PC-9 (cell line): ENCODE data around the gene MKI67.

ENCODE experiments used
- EZH2 ChIP-seq: fragments of 200-600 bp; sonication (generic); IDR thresholded peaks from 2 replicates; pipeline ENCODE4 v1.8.0; 2017; ENCODE audit warnings: antibody characterized with exemption, low read depth
- TF ChIP-seq, protein P1 (sequence below): fragments of 200-600 bp; sonication (generic); conservative IDR thresholded peaks from 2 replicates; pipeline ENCODE4 v1.6.1; 2017; ENCODE audit warnings: mixed run types, antibody characterized with exemption, mild to moderate bottlenecking, moderate library complexity

DNA sequence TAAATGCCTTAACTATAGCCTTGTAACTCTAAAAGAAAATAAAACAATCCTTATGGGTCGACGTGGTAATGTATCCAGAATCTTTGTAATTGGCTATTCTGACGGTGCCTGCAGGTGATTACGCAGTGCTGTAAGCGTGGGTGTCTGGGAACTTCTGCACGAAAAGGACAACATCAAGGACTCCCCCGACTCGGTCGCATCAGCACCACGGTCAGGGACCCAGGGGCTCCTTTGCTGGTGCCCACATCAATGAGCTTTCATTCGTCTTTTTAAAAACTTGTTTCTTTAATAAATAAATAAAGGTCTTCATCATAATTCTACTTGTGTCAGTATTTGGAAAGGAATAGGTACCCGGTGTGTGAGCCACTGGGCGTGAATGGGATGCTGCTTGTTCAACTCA is 13.2 kb downstream of the MKI67 start:
- TF ChIP-seq, protein P1, sequence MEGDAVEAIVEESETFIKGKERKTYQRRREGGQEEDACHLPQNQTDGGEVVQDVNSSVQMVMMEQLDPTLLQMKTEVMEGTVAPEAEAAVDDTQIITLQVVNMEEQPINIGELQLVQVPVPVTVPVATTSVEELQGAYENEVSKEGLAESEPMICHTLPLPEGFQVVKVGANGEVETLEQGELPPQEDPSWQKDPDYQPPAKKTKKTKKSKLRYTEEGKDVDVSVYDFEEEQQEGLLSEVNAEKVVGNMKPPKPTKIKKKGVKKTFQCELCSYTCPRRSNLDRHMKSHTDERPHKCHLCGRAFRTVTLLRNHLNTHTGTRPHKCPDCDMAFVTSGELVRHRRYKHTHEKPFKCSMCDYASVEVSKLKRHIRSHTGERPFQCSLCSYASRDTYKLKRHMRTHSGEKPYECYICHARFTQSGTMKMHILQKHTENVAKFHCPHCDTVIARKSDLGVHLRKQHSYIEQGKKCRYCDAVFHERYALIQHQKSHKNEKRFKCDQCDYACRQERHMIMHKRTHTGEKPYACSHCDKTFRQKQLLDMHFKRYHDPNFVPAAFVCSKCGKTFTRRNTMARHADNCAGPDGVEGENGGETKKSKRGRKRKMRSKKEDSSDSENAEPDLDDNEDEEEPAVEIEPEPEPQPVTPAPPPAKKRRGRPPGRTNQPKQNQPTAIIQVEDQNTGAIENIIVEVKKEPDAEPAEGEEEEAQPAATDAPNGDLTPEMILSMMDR = no peak
- no peak for TF ChIP-seq EZH2
